Measurements from ENCODE around the gene HOXB7. TPM values are rescaled to one million over a fixed set of nuclear protein-coding genes. Genes with fewer than 3 reads are reported as not detected.
A peak's percentile ranks its signal among the peaks of the same experiment; 100 is the strongest.

HOXB7 gene
- total and polyA plus RNA-seq, 10 of the 15 experiments (the other 5 are each of a cell fraction or from before 2014, with no cell fraction given), result 2.8 to 7.4 (median 4.2) TPM

- Histone ChIP-seq H3K9ac (ENCODE audit: control insufficient read depth, insufficient read depth, low read length) (no peak overlapping the region), H4K20me1 (ENCODE audit: control insufficient read depth, insufficient read depth) (no peaks in the 10 kb centered on the region), H3K4me3 (no peak overlapping the region), H3K9me3 (replicated peaks; ENCODE audit: control insufficient read depth, insufficient read depth, low read length) (no peaks in the 10 kb centered on the region), H3K27ac (ENCODE audit: control insufficient read depth, insufficient read depth) (no peak overlapping the region), H3K4me1 (ENCODE audit: control insufficient read depth, insufficient read depth, low read length) (peaks cover 17% of the 10 kb centered on the region), H3K4me2 (ENCODE audit: control insufficient read depth, insufficient read depth) (no peak overlapping the region; the same call in 1 of the 2 replicates), H2AFZ (ENCODE audit: control insufficient read depth, low read depth, low read length) (no peak overlapping the region), H3K79me2 (ENCODE audit: control insufficient read depth, insufficient read depth, low read length) (no peaks in the 10 kb centered on the region), H3K27me3 (replicated peaks in 1 of 2; ENCODE audit: control insufficient read depth in 2 of 2, insufficient read depth in 2 of 2, low read length in 1 of 2) (peaks cover 3 to 18% of the 10 kb centered on the region in 2 experiments), H3K36me3 (ENCODE audit: control insufficient read depth in 2 of 2, insufficient read depth in 2 of 2, low read length in 1 of 2) (no peaks in the 10 kb centered on the region)
- SMC1A ChIA-PET (ENCODE audit: uncharacterized antibody, unreplicated experiment), result interaction anchor here (0.7 to 1.4 kb wide), 4 partner anchors 11 to 243 kb away, joined by 3 to 6 read pairs (median 3); no protein-coding TSS in a partner anchor
- DNase-seq (ENCODE audit: low read depth, low spot score), result no peak
- intact Hi-C loops (cut with micrococcal nuclease; ENCODE audit: unreplicated experiment) (no loop called here), in situ Hi-C loops (cut with MboI) (no loop called here)
- POLR2A ChIA-PET, result interaction anchor here (0.6 kb wide), 2 partner anchors 228 to 304 kb away, joined by 3 to 5 read pairs; no protein-coding TSS in a partner anchor
- 7% methylated on average over 37 of the region's 39 CpGs for WGBS (ENCODE audit: insufficient coverage, insufficient replicate concordance, low lambda C conversion rate, missing lambda C conversion rate)
- CTCF ChIA-PET, result interaction anchor here (0.5 to 2.5 kb wide), 42 partner anchors 8 to 680 kb away, joined by 3 to 16 read pairs (median 4); partner anchors contain the start of gene HOXB9
- RAD21 ChIA-PET (ENCODE audit: unreplicated experiment), result interaction anchor here (0.6 to 1.9 kb wide), 12 partner anchors 10 to 544 kb away, joined by 3 to 6 read pairs (median 4); partner anchors contain the start of gene HOXB9
- FAIRE-seq, result no peak
- BruUV-seq (replicated peaks), result no TSS peak
- peak; percentile 93 for ATAC-seq
- TF ChIP-seq NFIC (IDR thresholded peaks at IDR 0.05; ENCODE audit: low read depth, low read length) (no peak), CBX3 (IDR thresholded peaks at IDR 0.05; ENCODE audit: borderline replicate concordance, low read depth) (no peak), SREBF1 (IDR thresholded peaks at IDR 0.05; ENCODE audit: low read length) (no peak), CHD1 (IDR thresholded peaks at IDR 0.05; ENCODE audit: low read depth, low read length) (no peak), IRF4 (IDR thresholded peaks at IDR 0.05; ENCODE audit: low read depth, low read length) (no peak), CTCF (IDR thresholded peaks at IDR 0.05 in 2 of 3, conservative IDR thresholded peaks at IDR 0.05 in 1 of 3; ENCODE audit: control insufficient read depth in 2 of 3, extremely low read depth in 1 of 3, insufficient read depth in 1 of 3, low read depth in 3 of 3, low read length in 3 of 3) (peak; percentile 66 to 84 (median 74)), RELA (IDR thresholded peaks at IDR 0.05; ENCODE audit: borderline replicate concordance, partially characterized antibody) (no peak), ZNF384 (IDR thresholded peaks at IDR 0.05; ENCODE audit: borderline replicate concordance, low read depth, low read length) (peak; percentile 58), SIN3A (IDR thresholded peaks at IDR 0.05; ENCODE audit: low read depth, low read length) (no peak), GATAD2B (conservative IDR thresholded peaks at IDR 0.05; ENCODE audit: low read depth) (no peak)
These were observed 25.6 kb upstream of the HOXB7 start for GRCh38 chr17:48636177-48637018.

All from GM12878 (cell line).